H1 (cell line): ENCODE data around the gene PAF1. TPM values are rescaled to one million over a fixed set of nuclear protein-coding genes. Genes with fewer than 3 reads are reported as not detected.

ENCODE experiments used
- ATF3 ChIP-seq: IDR thresholded peaks from 2 replicates; pipeline ENCODE4 v1.6.1; 2011; ENCODE audit warnings: low read depth, mild to moderate bottlenecking, low read length; ENCODE audit not compliant: insufficient read depth
- BCL11A ChIP-seq, 2 experiments: IDR thresholded peaks; one replicate each; pipeline ENCODE4 v1.6.1; 2011; ENCODE audit warnings: low read depth in 2 of 2, low read length in 2 of 2, mild to moderate bottlenecking in 2 of 2
- CTBP2 ChIP-seq: IDR thresholded peaks from 2 replicates; pipeline ENCODE4 v1.7.0; 2011; ENCODE audit warnings: borderline replicate concordance, mild to moderate bottlenecking, moderate library complexity, mixed read lengths, low read length; ENCODE audit not compliant: insufficient read depth, insufficient read length
- CTCF ChIP-seq, 3 experiments: IDR thresholded peaks; 1 replicate in 2 of 3; 2 replicates in 1 of 3; pipeline versions ENCODE4 v1.5.1 to v1.6.1; 2011; ENCODE audit warnings: low read length in 3 of 3, mild to moderate bottlenecking in 3 of 3, inconsistent platforms in 2 of 3, low read depth in 1 of 3, moderate library complexity in 1 of 3; ENCODE audit not compliant: insufficient read depth in 1 of 3; ENCODE audit errors: control extremely low read depth in 1 of 3
- FOSL1 ChIP-seq: IDR thresholded peaks from 2 replicates; pipeline ENCODE4 v1.6.1; 2011; ENCODE audit warnings: mild to moderate bottlenecking, low read depth, low read length, moderate library complexity; ENCODE audit not compliant: insufficient read depth
- JUN ChIP-seq: IDR thresholded peaks from 2 replicates; pipeline ENCODE4 v1.6.1; 2011; ENCODE audit warnings: low read depth, mild to moderate bottlenecking, improper control_type of control experiment, low read length
- KDM1A ChIP-seq: fragments of 200-600, 300-600 bp; sonication (generic); IDR thresholded peaks from 2 replicates; pipeline ENCODE4 v1.7.1; 2016; ENCODE audit warnings: mild to moderate bottlenecking, low read length, borderline replicate concordance
- KDM4A ChIP-seq: IDR thresholded peaks from one replicate; pipeline ENCODE4 v1.7.1; 2012; ENCODE audit warnings: low read depth, mild to moderate bottlenecking, moderate library complexity, low read length, inconsistent platforms; ENCODE audit not compliant: severe bottlenecking
- KDM5A ChIP-seq: fragments of 200-600 bp; IDR thresholded peaks from 2 replicates; pipeline ENCODE4 v1.7.1; 2012; ENCODE audit warnings: mild to moderate bottlenecking, low read length, inconsistent platforms, mixed read lengths
- MAFK ChIP-seq: IDR thresholded peaks from 2 replicates; pipeline ENCODE4 v1.6.1; 2012; ENCODE audit warnings: low read depth, mild to moderate bottlenecking, improper control_type of control experiment, low read length
- NRF1 ChIP-seq: IDR thresholded peaks from 2 replicates; pipeline ENCODE4 v1.6.1; 2011; ENCODE audit warnings: mild to moderate bottlenecking, low read depth, low read length, improper control_type of control experiment
- POLR2AphosphoS5 ChIP-seq: IDR thresholded peaks from 2 replicates; pipeline ENCODE4 v1.6.1; 2011; ENCODE audit warnings: low read depth, low read length
- POU5F1 ChIP-seq: IDR thresholded peaks from 2 replicates; pipeline ENCODE4 v1.6.1; 2011; ENCODE audit warnings: low read depth, mild to moderate bottlenecking, low read length, moderate library complexity
- RAD21 ChIP-seq, 2 experiments: IDR thresholded peaks in 1 of 2; conservative IDR thresholded peaks in 1 of 2; 2 replicates each; pipeline ENCODE4 v1.6.1; 2011; ENCODE audit warnings: low read depth in 2 of 2, low read length in 2 of 2, improper control_type of control experiment in 1 of 2, inconsistent platforms in 1 of 2, mild to moderate bottlenecking in 1 of 2, moderate library complexity in 1 of 2
- SIRT6 ChIP-seq: IDR thresholded peaks from one replicate; pipeline ENCODE4 v1.7.1; 2012; ENCODE audit warnings: low read length, inconsistent platforms
- SP1 ChIP-seq: IDR thresholded peaks from 2 replicates; pipeline ENCODE4 v1.6.1; 2011; ENCODE audit warnings: low read depth, low read length
- SP2 ChIP-seq: IDR thresholded peaks from 2 replicates; pipeline ENCODE4 v1.6.1; 2012; ENCODE audit warnings: mild to moderate bottlenecking, low read length, inconsistent platforms
- TAF1 ChIP-seq: IDR thresholded peaks from 2 replicates; pipeline ENCODE4 v1.6.1; 2011; ENCODE audit warnings: mild to moderate bottlenecking, low read depth, low read length
- TAF7 ChIP-seq: optimal IDR thresholded peaks from 2 replicates; pipeline ENCODE3; 2011; ENCODE audit warnings: low read depth, mild to moderate bottlenecking, inconsistent platforms, low read length, moderate library complexity, borderline replicate concordance
- TBP ChIP-seq: IDR thresholded peaks from 2 replicates; pipeline ENCODE4 v1.6.1; 2011; ENCODE audit warnings: low read depth, low read length, improper control_type of control experiment
- TEAD4 ChIP-seq: IDR thresholded peaks from 2 replicates; pipeline ENCODE4 v1.6.1; 2012; ENCODE audit warnings: low read depth, low read length, inconsistent platforms, mixed read lengths
- polyA plus RNA-seq, 7 experiments: library from polyadenylated mRNA; depleted of rRNA in 3 of 7; stranded (reverse) in 5 of 7; unstranded in 2 of 7; fragments of >200 nt in 5 of 7; fragments of 200-250 nt in 2 of 7; gene quantifications; 1 replicate in 5 of 7; 2 replicates in 1 of 7; 4 replicates in 1 of 7; pipeline versions ENCODE4 v1.2.1 to v1.2.3, GENCODE V29; 2011 to 2013; ENCODE audit warnings: missing spikeins in 2 of 7, mixed read lengths in 2 of 7
- total RNA-seq: library from RNA; stranded (reverse); fragmentation: NEBNext Ultra II Directional; extraction: Animal tissue kit (Norgen Biotek cat#: 25700); gene quantifications from 2 replicates; pipeline ENCODE4 v1.2.1, GENCODE V29; 2021

Gene PAF1
- total and polyA plus RNA-seq, 2 of the 8 experiments (the other 6 are each of a cell fraction or from before 2014, with no cell fraction given): 31.4 to 58.6 TPM

GRCh38 chr19:39406656-39407409 lies 15.9 kb upstream of the PAF1 start, which contains the start of gene ZFP36 (continued):
- TF ChIP-seq KDM1A: no peak
- TF ChIP-seq SP2: no peak
- TF ChIP-seq CTBP2: no peak
- no peak for TF ChIP-seq JUN
- peak; percentile 81 for TF ChIP-seq TAF7
- TF ChIP-seq CTCF (IDR thresholded peaks at IDR 0.05; ENCODE audit: control extremely low read depth in 1 of 3, insufficient read depth in 1 of 3, low read depth in 1 of 3, low read length in 3 of 3): no peak
- no peak for TF ChIP-seq SIRT6
- no peak for TF ChIP-seq MAFK
- TF ChIP-seq FOSL1: no peak
- TF ChIP-seq NRF1: no peak
- TF ChIP-seq POU5F1: no peak
- TF ChIP-seq TBP: peak; percentile 93
- 0 out of 2 replicates have a peak, but pooled peaks have one; percentile 34 for TF ChIP-seq SP1
- TF ChIP-seq ATF3: no peak
- no peak; a peak in 1 of 4 replicates for TF ChIP-seq RAD21 (IDR thresholded peaks at IDR 0.05 in 1 of 2, conservative IDR thresholded peaks at IDR 0.05 in 1 of 2; ENCODE audit: low read depth in 2 of 2, low read length in 2 of 2)
- peak; percentile 82 for TF ChIP-seq TAF1
- TF ChIP-seq KDM5A: 0 out of 2 replicates have a peak, but pooled peaks have one; percentile 25
- no peak for TF ChIP-seq BCL11A (IDR thresholded peaks at IDR 0.05; ENCODE audit: low read depth in 2 of 2, low read length in 2 of 2)
- peak; percentile 99 for TF ChIP-seq POLR2AphosphoS5
- TF ChIP-seq TEAD4: no peak
- TF ChIP-seq KDM4A: peak; percentile 77
